HepG2 (cell line): ENCODE results near the gene NCOA7. TPM values are rescaled to one million over a fixed set of nuclear protein-coding genes. Genes with fewer than 3 reads are reported as not detected.

Experiments used
- ATAC-seq: fragments of 200-7000 bp; cut with Tn5 transposase; 3 replicates; pipeline ENCODE4 v1.9.1; 2020; ENCODE audit warnings: mild to moderate bottlenecking, moderate library complexity
- BruUV-seq: library from RNA; stranded (reverse); fragments of 400-500 nt; replicated peaks from 2 replicates; lab custom pipeline; 2021; lab: Mats Ljungman, UMichigan
- CTCF ChIA-PET: fragments of 300-600 bp; formaldehyde crosslinking; extraction: SDS; loops from one replicate; lab custom pipeline; 2021; ENCODE audit warnings: low total read pairs, inconsistent platforms, low intra/inter-chr PET ratio; lab: Yijun Ruan, JAX
- POLR2A ChIA-PET: fragments of 350-600 bp; sonication (Branson Sonifier 250); formaldehyde crosslinking; loops from one replicate; lab custom pipeline; 2020; ENCODE audit warnings: antibody characterized with exemption, inconsistent platforms; lab: Yijun Ruan, JAX
- DNase-seq: peaks from one replicate; pipeline ENCODE4 v3.0.0-alpha.2; 2015; ENCODE audit warnings: low spot score
- FAIRE-seq: peaks from 3 replicates; lab custom pipeline; 2011; peaks lifted over from hg19 to GRCh38; lab: Jason Lieb, UNC
- H2AFZ ChIP-seq: one replicate; pipeline ENCODE4 v1.6.1; 2011; ENCODE audit warnings: low read length, inconsistent platforms
- H3K27ac ChIP-seq: fragments of 300-600 bp; 3 replicates; pipeline ENCODE4 v1.8.0; 2011; ENCODE audit warnings: mixed run types, mild to moderate bottlenecking, mixed read lengths, low read length, inconsistent platforms; ENCODE audit not compliant: insufficient read depth; ENCODE audit errors: extremely low read length
- H3K27me3 ChIP-seq, 2 experiments: fragments of 200-600 bp in 1 of 2; 2 replicates in 1 of 2; 3 replicates in 1 of 2; pipeline versions ENCODE4 v1.6.0 to v1.8.0; 2011; ENCODE audit warnings: low read length in 2 of 2, mild to moderate bottlenecking in 2 of 2, moderate library complexity in 2 of 2, inconsistent platforms in 1 of 2; ENCODE audit not compliant: insufficient read depth in 2 of 2, control insufficient read depth in 1 of 2
- H3K36me3 ChIP-seq, 2 experiments: fragments of 200-600 bp in 1 of 2; replicated peaks in 1 of 2; 2 replicates in 1 of 2; 3 replicates in 1 of 2; pipeline versions ENCODE4 v1.5.1 to v1.8.0; 2011; ENCODE audit warnings: low read length in 2 of 2, inconsistent platforms in 1 of 2; ENCODE audit not compliant: insufficient read depth in 2 of 2, control insufficient read depth in 1 of 2
- H3K4me1 ChIP-seq: 2 replicates; pipeline ENCODE4 v1.5.1; 2012; ENCODE audit warnings: low read length, inconsistent platforms; ENCODE audit not compliant: insufficient read depth
- H3K4me2 ChIP-seq: 2 replicates; pipeline ENCODE4 v1.6.0; 2011; ENCODE audit warnings: low read depth, low read length, inconsistent platforms
- H3K4me3 ChIP-seq, 3 experiments: fragments of 200-600 bp in 1 of 3; sonication (generic), shearing (Covaris generic) in 1 of 3; replicated peaks in 1 of 3; 2 replicates each; pipeline ENCODE4 v1.5.1; 2011 to 2016; ENCODE audit warnings: low read length in 3 of 3, inconsistent platforms in 2 of 3, low read depth in 2 of 3, mild to moderate bottlenecking in 2 of 3, control low read depth in 1 of 3, mixed read lengths in 1 of 3; ENCODE audit not compliant: insufficient read depth in 1 of 3
- H3K79me2 ChIP-seq: one replicate; pipeline ENCODE4 v1.6.1; 2011; ENCODE audit warnings: low read length, inconsistent platforms; ENCODE audit not compliant: insufficient read depth
- H3K9ac ChIP-seq: 2 replicates; pipeline ENCODE4 v1.6.0; 2011; ENCODE audit warnings: mild to moderate bottlenecking, low read depth, low read length, inconsistent platforms; ENCODE audit not compliant: insufficient read depth
- H3K9me3 ChIP-seq: 2 replicates; pipeline ENCODE4 v1.5.1; 2012; ENCODE audit warnings: mild to moderate bottlenecking, low read length
- H4K20me1 ChIP-seq: 2 replicates; pipeline ENCODE4 v1.6.0; 2011; ENCODE audit warnings: inconsistent platforms, mild to moderate bottlenecking, low read length, moderate library complexity; ENCODE audit not compliant: insufficient read depth
- BCL6 ChIP-seq: IDR thresholded peaks from 2 replicates; pipeline ENCODE4 v1.6.1; 2016; ENCODE audit warnings: missing genetic modification reagents, missing compliant biosample characterization
- DNMT1 ChIP-seq: sonication (generic); formaldehyde crosslinking; IDR thresholded peaks from 2 replicates; pipeline ENCODE4 v1.5.1; 2020; ENCODE audit warnings: mild to moderate bottlenecking, missing genetic modification reagents
- FOXA3 ChIP-seq: IDR thresholded peaks from 2 replicates; pipeline ENCODE4 v1.6.1; 2016; ENCODE audit warnings: missing genetic modification reagents, missing compliant biosample characterization
- FOXP1 ChIP-seq, 2 experiments: fragments of 450-650 bp in 1 of 2; IDR thresholded peaks; 2 replicates each; pipeline ENCODE4 v1.6.1; 2017 to 2018; ENCODE audit warnings: antibody characterized with exemption in 1 of 2
- KLF11 ChIP-seq: IDR thresholded peaks from 2 replicates; pipeline ENCODE4 v1.6.1; 2016; ENCODE audit warnings: missing compliant biosample characterization
- KLF16 ChIP-seq, 2 experiments: sonication (generic) in 1 of 2; formaldehyde crosslinking in 1 of 2; IDR thresholded peaks; 2 replicates each; pipeline versions ENCODE4 v1.6.1 to v1.8.0; 2016 to 2023; ENCODE audit warnings: missing genetic modification reagents in 2 of 2, missing compliant biosample characterization in 1 of 2
- KLF9 ChIP-seq: IDR thresholded peaks from 2 replicates; pipeline ENCODE4 v1.6.1; 2016; ENCODE audit warnings: low read depth
- MXD4 ChIP-seq: IDR thresholded peaks from 2 replicates; pipeline ENCODE4 v1.6.1; 2016; ENCODE audit warnings: mild to moderate bottlenecking, missing biosample characterization, missing genetic modification reagents
- NFAT5 ChIP-seq: sonication (generic); formaldehyde crosslinking; IDR thresholded peaks from 2 replicates; pipeline ENCODE4 v1.4.0; 2020; ENCODE audit warnings: missing genetic modification reagents
- PHB2 ChIP-seq: fragments of 450-650 bp; IDR thresholded peaks from 2 replicates; pipeline ENCODE4 v1.6.1; 2018; ENCODE audit not compliant: partially characterized antibody
- SETDB1 ChIP-seq: sonication (generic); formaldehyde crosslinking; IDR thresholded peaks from 2 replicates; pipeline ENCODE4 v1.5.1; 2020; ENCODE audit warnings: missing genetic modification reagents, mild to moderate bottlenecking, borderline replicate concordance
- TMF1 ChIP-seq: sonication (generic); formaldehyde crosslinking; IDR thresholded peaks from 2 replicates; pipeline ENCODE4 v1.8.1; 2022; ENCODE audit warnings: low read depth, missing genetic modification reagents
- ZNF136 ChIP-seq: sonication (generic); formaldehyde crosslinking; IDR thresholded peaks from 2 replicates; pipeline ENCODE4 v1.8.1; 2022; ENCODE audit warnings: low read depth, mild to moderate bottlenecking, moderate library complexity, missing genetic modification reagents
- ZNF232 ChIP-seq: sonication (generic); formaldehyde crosslinking; IDR thresholded peaks from 2 replicates; pipeline ENCODE4 v1.4.0; 2020; ENCODE audit warnings: missing genetic modification reagents, borderline replicate concordance
- ZNF367 ChIP-seq: sonication (generic); formaldehyde crosslinking; IDR thresholded peaks from 2 replicates; pipeline ENCODE4 v1.4.0; 2020; ENCODE audit warnings: missing genetic modification reagents, borderline replicate concordance
- ZNF660 ChIP-seq: sonication (generic); formaldehyde crosslinking; IDR thresholded peaks from 2 replicates; pipeline ENCODE4 v1.5.1; 2020; ENCODE audit warnings: mild to moderate bottlenecking, low read depth, missing genetic modification reagents, borderline replicate concordance
- WGBS: methylation state at CpG from one replicate; pipeline ENCODE4 v1.1.6; 2017; ENCODE audit warnings: low lambda C conversion rate; 5-methylcytosine and 5-hydroxymethylcytosine counted together
- in situ Hi-C: cut with HindIII; loops from 2 replicates; pipeline ENCODE4 v1.10.0; 2017; ENCODE audit warnings: low pct_unique_long_range_greater_than_20kb; ENCODE audit not compliant: extremely low pct_ligation_motif_present
- intact Hi-C: fragments of 100-400 bp; cut with micrococcal nuclease; formaldehyde crosslinking; loops from one replicate; pipeline ENCODE4 v1.10.0; 2022; ENCODE audit not compliant: unreplicated experiment
- polyA plus RNA-seq, 8 experiments: library from polyadenylated mRNA; depleted of rRNA in 3 of 8; stranded (reverse) in 7 of 8; unstranded in 1 of 8; fragments of >200 nt; fragmentation: Illumina TruSeq in 4 of 8; extraction: Trizol in 4 of 8; gene quantifications; 2 replicates each; pipeline versions ENCODE4 v1.2.1 to v1.2.3, GENCODE V29; 2011 to 2016; ENCODE audit warnings: low read depth in 4 of 8, missing spikeins in 1 of 8, mixed read lengths in 1 of 8; ENCODE audit not compliant: insufficient read depth in 1 of 8
- total RNA-seq, 5 experiments: library from RNA; depleted of rRNA; stranded (reverse); fragments of >200 nt; fragmentation: Illumina TruSeq; extraction: Trizol; gene quantifications; 2 replicates each; pipeline ENCODE4 v1.2.3, GENCODE V29; 2016; ENCODE audit warnings: low read depth in 1 of 5

NCOA7 gene
- total and polyA plus RNA-seq, 2 of the 13 experiments (the other 11 are each of a cell fraction or from before 2014, with no cell fraction given), result 13.6 to 20.8 TPM

- Histone ChIP-seq H3K27ac (no peak overlapping the region), H3K4me1 (peaks cover 12% of the 10 kb centered on the region), H3K4me3 (no peak overlapping the region), H3K4me2 (no peak overlapping the region), H3K27me3 (peaks cover 0 to 20% of the 10 kb centered on the region in 2 experiments; a peak in 4 of 5 replicates), H3K9me3 (no peaks in the 10 kb centered on the region), H3K36me3 (no peaks in the 10 kb centered on the region), H3K79me2 (no peaks in the 10 kb centered on the region), H4K20me1 (no peaks in the 10 kb centered on the region), H2AFZ (no peak overlapping the region), H3K9ac (no peak overlapping the region)
- CTCF ChIA-PET, result interaction anchor here (1.1 to 2.9 kb wide), 3 partner anchors 440 to 444 kb away, joined by 3 to 27 read pairs (median 25); no protein-coding TSS in a partner anchor
- FAIRE-seq (no peak), DNase-seq (no peak), ATAC-seq (no peak)
- in situ Hi-C loops, result loop anchor here (5.0 to 25.0 kb wide), 2 partner anchors 442 to 892 kb away; no protein-coding TSS in a partner anchor
- no TSS peak for BruUV-seq
- intact Hi-C loops, result no loop called here
- TF ChIP-seq ZNF367 (no peak), BCL6 (CRISPR knock-in tag) (no peak), FOXA3 (CRISPR knock-in tag) (no peak), KLF9 (CRISPR knock-in tag) (no peak), NFAT5 (CRISPR knock-in tag) (no peak), TMF1 (no peak), SETDB1 (CRISPR knock-in tag) (no peak), MXD4 (CRISPR knock-in tag) (no peak), ZNF136 (CRISPR knock-in tag) (no peak), KLF16 (CRISPR knock-in tag; IDR thresholded peaks at IDR 0.05) (no peak), FOXP1 (IDR thresholded peaks at IDR 0.05) (no peak), FOXP1 (CRISPR knock-in tag; IDR thresholded peaks at IDR 0.05) (no peak), ZNF660 (CRISPR knock-in tag) (no peak), PHB2 (no peak), ZNF232 (CRISPR knock-in tag) (no peak), KLF11 (no peak), DNMT1 (CRISPR knock-in tag) (no peak)
- POLR2A ChIA-PET, result no interaction called here
- 35% methylated on average over 2 of the region's 2 CpGs for WGBS
Measured at GRCh38 chr6:125754566-125754965, 36.2 kb upstream of the NCOA7 start.
